Liver (tissue), 3 donors: ENCODE data around the gene MYRFL.

ENCODE experiments used
- SP1 ChIP-seq: IDR thresholded peaks from 2 replicates; pipeline ENCODE4 v1.6.1; 2018; ENCODE audit warnings: antibody characterized with exemption, mild to moderate bottlenecking
- YY1 ChIP-seq: IDR thresholded peaks from 2 replicates; pipeline ENCODE4 v1.6.1; 2016; ENCODE audit warnings: antibody characterized with exemption, mild to moderate bottlenecking
- TF ChIP-seq, protein P1 (sequence below): fragments of 150-350 bp; IDR thresholded peaks from 2 replicates; pipeline ENCODE4 v1.5.1; 2017; ENCODE audit warnings: improper control_type of control experiment, low read depth, low read length; ENCODE audit not compliant: missing input control
- TF ChIP-seq, protein P2 (sequence below): IDR thresholded peaks from 2 replicates; pipeline ENCODE4 v1.6.1; 2016; ENCODE audit warnings: antibody characterized with exemption, mild to moderate bottlenecking
- TF ChIP-seq, protein P3 (sequence below): IDR thresholded peaks from 2 replicates; pipeline ENCODE4 v1.6.1; 2016; ENCODE audit warnings: antibody characterized with exemption
- donor health status: healthy.
- donor health status: healthy.

DNA sequence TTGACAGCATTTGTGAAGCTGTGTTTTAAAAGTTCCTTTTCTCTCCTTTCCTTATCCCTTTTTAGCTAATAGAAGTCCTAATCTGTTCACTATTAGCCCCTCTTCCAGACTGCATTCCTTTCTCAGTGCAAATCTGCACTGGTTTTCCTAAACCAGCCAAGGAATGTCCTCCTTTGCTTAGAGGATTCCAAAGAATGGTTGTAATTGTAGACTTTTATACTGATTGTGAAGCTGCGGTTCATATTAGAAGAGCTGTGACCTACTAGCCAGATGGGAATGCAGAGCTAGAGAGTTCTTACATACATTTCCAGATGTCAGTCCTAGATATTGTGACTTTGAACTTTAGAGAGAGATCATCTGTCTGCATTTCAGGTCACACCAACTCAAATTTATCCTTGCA is 79.8 kb downstream of the MYRFL start:
- TF ChIP-seq, protein P1, sequence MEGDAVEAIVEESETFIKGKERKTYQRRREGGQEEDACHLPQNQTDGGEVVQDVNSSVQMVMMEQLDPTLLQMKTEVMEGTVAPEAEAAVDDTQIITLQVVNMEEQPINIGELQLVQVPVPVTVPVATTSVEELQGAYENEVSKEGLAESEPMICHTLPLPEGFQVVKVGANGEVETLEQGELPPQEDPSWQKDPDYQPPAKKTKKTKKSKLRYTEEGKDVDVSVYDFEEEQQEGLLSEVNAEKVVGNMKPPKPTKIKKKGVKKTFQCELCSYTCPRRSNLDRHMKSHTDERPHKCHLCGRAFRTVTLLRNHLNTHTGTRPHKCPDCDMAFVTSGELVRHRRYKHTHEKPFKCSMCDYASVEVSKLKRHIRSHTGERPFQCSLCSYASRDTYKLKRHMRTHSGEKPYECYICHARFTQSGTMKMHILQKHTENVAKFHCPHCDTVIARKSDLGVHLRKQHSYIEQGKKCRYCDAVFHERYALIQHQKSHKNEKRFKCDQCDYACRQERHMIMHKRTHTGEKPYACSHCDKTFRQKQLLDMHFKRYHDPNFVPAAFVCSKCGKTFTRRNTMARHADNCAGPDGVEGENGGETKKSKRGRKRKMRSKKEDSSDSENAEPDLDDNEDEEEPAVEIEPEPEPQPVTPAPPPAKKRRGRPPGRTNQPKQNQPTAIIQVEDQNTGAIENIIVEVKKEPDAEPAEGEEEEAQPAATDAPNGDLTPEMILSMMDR, result no peak
- TF ChIP-seq, protein P2, sequence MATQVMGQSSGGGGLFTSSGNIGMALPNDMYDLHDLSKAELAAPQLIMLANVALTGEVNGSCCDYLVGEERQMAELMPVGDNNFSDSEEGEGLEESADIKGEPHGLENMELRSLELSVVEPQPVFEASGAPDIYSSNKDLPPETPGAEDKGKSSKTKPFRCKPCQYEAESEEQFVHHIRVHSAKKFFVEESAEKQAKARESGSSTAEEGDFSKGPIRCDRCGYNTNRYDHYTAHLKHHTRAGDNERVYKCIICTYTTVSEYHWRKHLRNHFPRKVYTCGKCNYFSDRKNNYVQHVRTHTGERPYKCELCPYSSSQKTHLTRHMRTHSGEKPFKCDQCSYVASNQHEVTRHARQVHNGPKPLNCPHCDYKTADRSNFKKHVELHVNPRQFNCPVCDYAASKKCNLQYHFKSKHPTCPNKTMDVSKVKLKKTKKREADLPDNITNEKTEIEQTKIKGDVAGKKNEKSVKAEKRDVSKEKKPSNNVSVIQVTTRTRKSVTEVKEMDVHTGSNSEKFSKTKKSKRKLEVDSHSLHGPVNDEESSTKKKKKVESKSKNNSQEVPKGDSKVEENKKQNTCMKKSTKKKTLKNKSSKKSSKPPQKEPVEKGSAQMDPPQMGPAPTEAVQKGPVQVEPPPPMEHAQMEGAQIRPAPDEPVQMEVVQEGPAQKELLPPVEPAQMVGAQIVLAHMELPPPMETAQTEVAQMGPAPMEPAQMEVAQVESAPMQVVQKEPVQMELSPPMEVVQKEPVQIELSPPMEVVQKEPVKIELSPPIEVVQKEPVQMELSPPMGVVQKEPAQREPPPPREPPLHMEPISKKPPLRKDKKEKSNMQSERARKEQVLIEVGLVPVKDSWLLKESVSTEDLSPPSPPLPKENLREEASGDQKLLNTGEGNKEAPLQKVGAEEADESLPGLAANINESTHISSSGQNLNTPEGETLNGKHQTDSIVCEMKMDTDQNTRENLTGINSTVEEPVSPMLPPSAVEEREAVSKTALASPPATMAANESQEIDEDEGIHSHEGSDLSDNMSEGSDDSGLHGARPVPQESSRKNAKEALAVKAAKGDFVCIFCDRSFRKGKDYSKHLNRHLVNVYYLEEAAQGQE, result no peak
- TF ChIP-seq SP1, result no peak
- TF ChIP-seq YY1, result no peak
- TF ChIP-seq, protein P3, sequence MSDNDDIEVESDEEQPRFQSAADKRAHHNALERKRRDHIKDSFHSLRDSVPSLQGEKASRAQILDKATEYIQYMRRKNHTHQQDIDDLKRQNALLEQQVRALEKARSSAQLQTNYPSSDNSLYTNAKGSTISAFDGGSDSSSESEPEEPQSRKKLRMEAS, result no peak
